ENCODE results near the gene ATP23. TPM values are rescaled to one million over a fixed set of nuclear protein-coding genes. Genes with fewer than 3 reads are reported as not detected.

ATP23 gene
- total RNA-seq, 2 donors from 2014 or later = 5.7 to 12.5 TPM

- H3K9me3 Mint-ChIP-seq = no peaks in the 10 kb centered on the region
- no peak overlapping the region for H3K27ac Mint-ChIP-seq
- no peaks in the 10 kb centered on the region for H3K4me1 Mint-ChIP-seq (ENCODE audit: low read depth in 2 of 2)
- no peaks in the 10 kb centered on the region for H3K36me3 Mint-ChIP-seq
- ATAC-seq (no peak), DNase-seq (ENCODE audit: low spot score) (no peak)
- H3K27me3 Mint-ChIP-seq = peaks cover 8 to 28% of the 10 kb centered on the region in 2 donors
- no peak overlapping the region for H3K4me3 Mint-ChIP-seq
These were observed 67.3 kb downstream of the ATP23 start for GRCh38 chr12:58008634-58009033.

Other genes with a start within 250 kb of the ATP23 start
- 100 to 1,000 TPM; 203 to 209 TPM for gene OS9, start 247.4 kb upstream of the ATP23 start, total RNA-seq
- gene AGAP2, start 202.8 kb upstream of the ATP23 start, total RNA-seq = 10 to 100 TPM; 47.5 to 54.1 TPM
- 10 to 100 TPM; 14.4 to 34.9 TPM for gene TSPAN31, start 196.5 kb upstream of the ATP23 start, total RNA-seq
- gene CDK4, start 189.3 kb upstream of the ATP23 start, total RNA-seq = 100 to 1,000 TPM; 111 to 278 TPM
- gene MARCHF9, start 186.5 kb upstream of the ATP23 start, total RNA-seq = 10 to 100 TPM; 15.8 to 17.0 TPM
- gene CYP27B1, start 174.5 kb upstream of the ATP23 start, total RNA-seq = 10 to 100 TPM; 11.7 to 18.8 TPM
- gene METTL1, start 169.5 kb upstream of the ATP23 start, total RNA-seq = 10 to 100 TPM; 42.9 to 51.2 TPM
- gene EEF1AKMT3, start 169.0 kb upstream of the ATP23 start, total RNA-seq = 1 to 10 TPM; 2.0 to 3.2 TPM
- gene TSFM, start 158.8 kb upstream of the ATP23 start, total RNA-seq = 10 to 100 TPM; 43.2 to 44.6 TPM
- gene AVIL, start 122.8 kb upstream of the ATP23 start, total RNA-seq = 1 to 10 TPM; 1.7 TPM
- 10 to 100 TPM; 52.7 to 53.9 TPM for gene CTDSP2, start 94.8 kb upstream of the ATP23 start, total RNA-seq

Measured in natural killer cell treated with Interleukin-12 subunit alpha and Interleukin-12 subunit beta and Interleukin-15 and Interleukin-18, amount 100 ng/mL, for 72 hours (primary cell).